HG02884 (cell line): Measurements from ENCODE around the gene MACROD2.

Experiments used
- ATAC-seq: cut with Tn5 transposase; IDR thresholded peaks from one replicate; pipeline ENCODE4 v1.9.1; 2021; ENCODE audit warnings: mild to moderate bottlenecking, moderate library complexity; ENCODE audit not compliant: unreplicated experiment

Gene MACROD2

GRCh38 chr20:14512839-14513238, 517.5 kb downstream of the MACROD2 start:
- no peak for ATAC-seq

- ATAC-seq = no peak
These were observed 523.3 kb downstream of the MACROD2 start for GRCh38 chr20:14518648-14519047.

GRCh38 chr20:14521016-14521415, 525.7 kb downstream of the MACROD2 start:
- no peak for ATAC-seq

- no peak for ATAC-seq
These were observed 526.1 kb downstream of the MACROD2 start for GRCh38 chr20:14521436-14521835.

- ATAC-seq = no peak
These were observed 527.3 kb downstream of the MACROD2 start for GRCh38 chr20:14522595-14522994.

GRCh38 chr20:14523090-14523489, 527.8 kb downstream of the MACROD2 start:
- no peak for ATAC-seq

GRCh38 chr20:14525426-14525825, 530.1 kb downstream of the MACROD2 start:
- ATAC-seq = no peak

GRCh38 chr20:14526891-14527290, 531.6 kb downstream of the MACROD2 start:
- no peak for ATAC-seq

GRCh38 chr20:14531786-14532185, 536.5 kb downstream of the MACROD2 start:
- ATAC-seq = no peak

GRCh38 chr20:14536738-14537137, 541.4 kb downstream of the MACROD2 start:
- no peak for ATAC-seq

GRCh38 chr20:14538433-14538832, 543.1 kb downstream of the MACROD2 start:
- ATAC-seq = peak; percentile 98

GRCh38 chr20:14543040-14543439, 547.7 kb downstream of the MACROD2 start:
- no peak for ATAC-seq

- ATAC-seq = no peak
These were observed 549.4 kb downstream of the MACROD2 start for GRCh38 chr20:14544688-14545087.

- no peak for ATAC-seq
These were observed 555.3 kb downstream of the MACROD2 start for GRCh38 chr20:14550655-14551054.

GRCh38 chr20:14553774-14554534, 558.6 kb downstream of the MACROD2 start:
- no peak for ATAC-seq

GRCh38 chr20:14555676-14556075, 560.4 kb downstream of the MACROD2 start:
- no peak for ATAC-seq

GRCh38 chr20:14556206-14556605, 560.9 kb downstream of the MACROD2 start:
- ATAC-seq = no peak

- no peak for ATAC-seq
These were observed 564.3 kb downstream of the MACROD2 start for GRCh38 chr20:14559612-14560011.

- ATAC-seq = no peak
These were observed 566.5 kb downstream of the MACROD2 start for GRCh38 chr20:14561741-14562221.

GRCh38 chr20:14562981-14563380, 567.7 kb downstream of the MACROD2 start:
- no peak for ATAC-seq

GRCh38 chr20:14566505-14566904, 571.2 kb downstream of the MACROD2 start:
- no peak for ATAC-seq

- ATAC-seq = no peak
These were observed 572.9 kb downstream of the MACROD2 start for GRCh38 chr20:14568225-14568624.

GRCh38 chr20:14568701-14569100, 573.4 kb downstream of the MACROD2 start:
- ATAC-seq = no peak
